ENCODE measurements around the gene HSPA2.
"Not testable (repeated sequence)": the region's sequence is repeated elsewhere in the genome, so short reads cannot be mapped to it uniquely, and the experiment has no call there.

GRCh38 chr14:64569646-64570045 lies 29.1 kb downstream of the HSPA2 start:
- not testable (repeated sequence) for TF ChIP-seq CTCF (conservative IDR thresholded peaks at IDR 0.05; ENCODE audit: low read depth, low read length); EZH2 (IDR thresholded peaks at IDR 0.05; ENCODE audit: low read length, unreplicated experiment); EZH2phosphoT487 (IDR thresholded peaks at IDR 0.05; ENCODE audit: borderline replicate concordance, low read length)

Measured in PC-3 (cell line).